Activated T-helper 1 cell treated with anti-CD3 and anti-CD28 coated beads, Interleukin-2, amount 50 U/mL, for 16 hours (primary cell): Measurements from ENCODE around the gene HCN2.
"Not testable (repeated sequence)": the region's sequence is repeated elsewhere in the genome, so short reads cannot be mapped to it uniquely, and the experiment has no call there.

Experiments
- DNase-seq, 2 donors: peaks; one replicate each; pipeline ENCODE4 v3.0.0-alpha.2; 2020; ENCODE audit warnings: low read depth in 1 of 2, low spot score in 1 of 2

The HCN2 gene

GRCh38 chr19:617551-618246 lies 28.0 kb downstream of the HCN2 start:
- no peak for DNase-seq

- no peak for DNase-seq
Measured at GRCh38 chr19:618247-618619, 28.6 kb downstream of the HCN2 start.

- no peak for DNase-seq
Measured at GRCh38 chr19:618674-619285, 29.1 kb downstream of the HCN2 start.

- DNase-seq = no peak
Measured at GRCh38 chr19:619286-620002, 29.8 kb downstream of the HCN2 start.

GRCh38 chr19:620166-620862 lies 30.6 kb downstream of the HCN2 start:
- DNase-seq = no peak

- not testable (repeated sequence) for DNase-seq
Measured at GRCh38 chr19:621191-621590, 31.5 kb downstream of the HCN2 start.

- DNase-seq = no peak
Measured at GRCh38 chr19:621819-622218, 32.1 kb downstream of the HCN2 start.

GRCh38 chr19:622666-623065 lies 33.0 kb downstream of the HCN2 start:
- no peak for DNase-seq

- DNase-seq = no peak
Measured at GRCh38 chr19:623175-623916, 33.7 kb downstream of the HCN2 start.

- no peak for DNase-seq
Measured at GRCh38 chr19:623974-624373, 34.3 kb downstream of the HCN2 start.

- DNase-seq = no peak
Measured at GRCh38 chr19:624433-625109, 34.9 kb downstream of the HCN2 start.

- no peak for DNase-seq
Measured at GRCh38 chr19:625257-625656, 35.6 kb downstream of the HCN2 start.

- DNase-seq = not testable (repeated sequence)
Measured at GRCh38 chr19:626566-626965, 36.9 kb downstream of the HCN2 start.

GRCh38 chr19:628168-628567 lies 38.5 kb downstream of the HCN2 start:
- DNase-seq = no peak

GRCh38 chr19:629515-629914 lies 39.8 kb downstream of the HCN2 start:
- DNase-seq = not testable (repeated sequence)

- no peak for DNase-seq
Measured at GRCh38 chr19:629961-630714, 40.5 kb downstream of the HCN2 start.

GRCh38 chr19:632579-633067 lies 42.9 kb downstream of the HCN2 start:
- no peak for DNase-seq

- peak; percentile 91 to 94 for DNase-seq
Measured at GRCh38 chr19:633068-633785, 43.5 kb downstream of the HCN2 start, which contains the start of gene POLRMT. POLRMT (minus strand) TSS chr19:633537; CDS start chr19:633512, 25 bp downstream.
